ENCODE results near the gene STAT1. TPM values are rescaled to one million over a fixed set of nuclear protein-coding genes. Genes with fewer than 3 reads are reported as not detected.

The STAT1 gene
- total RNA-seq, 1 donor from 2014 or later: 66.3 TPM

GRCh38 chr2:190973262-190973661 lies 40.7 kb downstream of the STAT1 start:
- no peak for TF ChIP-seq CTCF (IDR thresholded peaks at IDR 0.05; ENCODE audit: insufficient read depth, low read length, poor library complexity, severe bottlenecking)
- Histone ChIP-seq H3K27me3 (ENCODE audit: control insufficient read depth, insufficient read depth, low read length) (no peaks in the 10 kb centered on the region), H3K4me3 (ENCODE audit: low read depth, low read length) (no peak overlapping the region), H3K36me3 (ENCODE audit: control insufficient read depth, insufficient read depth, low read length) (peaks cover 4% of the 10 kb centered on the region)
- DNase-seq (ENCODE audit: low read depth): no peak

- no peaks in the 10 kb centered on the region for H3K27me3 ChIP-seq (ENCODE audit: control insufficient read depth, insufficient read depth, low read length)
- no peak for TF ChIP-seq CTCF (IDR thresholded peaks at IDR 0.05; ENCODE audit: insufficient read depth, low read length, poor library complexity, severe bottlenecking)
- peaks cover 4% of the 10 kb centered on the region for H3K36me3 ChIP-seq (ENCODE audit: control insufficient read depth, insufficient read depth, low read length)
- no peak for DNase-seq (ENCODE audit: low read depth)
- no peak overlapping the region for H3K4me3 ChIP-seq (ENCODE audit: low read depth, low read length)
Measured at GRCh38 chr2:190972846-190973245, 41.1 kb downstream of the STAT1 start.

DNA sequence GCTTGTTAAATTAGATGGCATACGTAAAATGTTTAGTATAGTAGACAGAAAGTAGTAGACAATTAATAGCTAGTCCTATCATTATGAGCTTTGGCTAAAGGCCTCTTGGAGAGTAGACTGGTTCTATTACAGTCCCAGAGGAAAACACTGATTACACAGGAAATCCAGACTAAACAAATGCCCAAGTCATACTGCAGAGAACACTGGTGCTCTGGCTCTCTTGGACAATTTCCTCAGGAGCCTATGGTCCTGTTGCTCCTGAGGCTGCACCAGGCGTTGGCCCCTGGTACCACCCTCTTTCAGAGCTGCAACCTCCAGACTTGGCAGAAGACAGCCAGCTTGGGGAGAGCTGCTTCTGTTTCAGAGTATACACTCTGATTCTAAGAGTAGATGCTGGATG lies 41.8 kb downstream of the STAT1 start:
- DNase-seq (ENCODE audit: low read depth): no peak
- TF ChIP-seq CTCF (IDR thresholded peaks at IDR 0.05; ENCODE audit: insufficient read depth, low read length, poor library complexity, severe bottlenecking): no peak
- H3K4me3 ChIP-seq (ENCODE audit: low read depth, low read length): no peak overlapping the region
- H3K36me3 ChIP-seq (ENCODE audit: control insufficient read depth, insufficient read depth, low read length): peaks cover 3% of the 10 kb centered on the region
- H3K27me3 ChIP-seq (ENCODE audit: control insufficient read depth, insufficient read depth, low read length): no peaks in the 10 kb centered on the region

DNA sequence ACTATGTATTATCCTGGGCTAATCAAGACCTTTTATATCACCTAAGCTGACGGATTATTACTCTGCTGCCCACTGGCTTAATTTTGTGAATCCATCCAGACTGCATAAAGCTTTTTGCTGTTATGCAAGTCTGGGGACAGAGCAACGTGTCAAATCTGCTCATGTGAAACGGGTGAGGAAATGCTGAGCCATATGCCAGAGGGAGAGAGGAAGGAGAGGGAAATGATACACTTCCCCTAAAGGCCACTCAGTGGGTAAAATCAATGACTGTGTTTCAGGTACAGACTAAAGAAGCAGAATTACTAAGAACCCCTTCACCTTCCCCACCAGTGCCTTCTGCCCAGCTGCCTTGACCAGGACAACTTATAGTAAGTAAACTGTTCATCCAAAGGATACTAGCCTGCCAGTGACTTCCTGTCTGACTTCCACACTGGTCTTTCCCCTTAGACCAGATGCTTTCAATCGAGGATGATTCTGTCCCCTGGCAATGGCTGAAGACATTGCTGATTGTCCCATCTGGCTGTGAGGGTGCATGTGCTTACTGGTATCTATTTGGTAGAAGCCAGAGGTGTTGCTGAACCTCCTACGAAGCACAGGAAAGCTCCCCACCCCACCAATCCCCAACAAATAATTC lies 43.0 kb downstream of the STAT1 start:
- Histone ChIP-seq H3K36me3 (ENCODE audit: control insufficient read depth, insufficient read depth, low read length) (peaks cover 3% of the 10 kb centered on the region), H3K4me3 (ENCODE audit: low read depth, low read length) (no peak overlapping the region), H3K27me3 (ENCODE audit: control insufficient read depth, insufficient read depth, low read length) (no peaks in the 10 kb centered on the region)
- no peak for DNase-seq (ENCODE audit: low read depth)
- no peak for TF ChIP-seq CTCF (IDR thresholded peaks at IDR 0.05; ENCODE audit: insufficient read depth, low read length, poor library complexity, severe bottlenecking)

DNA sequence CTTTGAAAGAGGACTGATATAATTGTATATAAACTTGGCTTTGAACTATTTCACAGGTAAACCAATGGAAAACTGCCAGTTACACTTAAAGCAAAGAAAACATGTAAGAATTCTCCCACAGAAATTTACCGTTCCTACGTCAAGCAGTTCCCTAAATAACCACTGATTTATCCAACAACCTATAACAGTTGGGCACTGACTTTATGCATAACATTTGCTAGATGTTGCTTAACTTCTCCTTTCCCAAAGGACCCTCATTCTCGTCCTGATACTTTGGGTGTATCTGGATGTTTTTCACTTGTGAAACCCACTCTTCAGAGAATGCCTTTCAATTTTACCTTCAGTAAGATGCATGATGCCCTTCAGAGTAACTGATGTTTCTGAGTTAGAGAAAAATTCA lies 43.8 kb downstream of the STAT1 start:
- no peaks in the 10 kb centered on the region for H3K27me3 ChIP-seq (ENCODE audit: control insufficient read depth, insufficient read depth, low read length)
- H3K36me3 ChIP-seq (ENCODE audit: control insufficient read depth, insufficient read depth, low read length): peaks cover 5% of the 10 kb centered on the region
- no peak overlapping the region for H3K4me3 ChIP-seq (ENCODE audit: low read depth, low read length)
- DNase-seq (ENCODE audit: low read depth): no peak
- no peak for TF ChIP-seq CTCF (IDR thresholded peaks at IDR 0.05; ENCODE audit: insufficient read depth, low read length, poor library complexity, severe bottlenecking)

DNA sequence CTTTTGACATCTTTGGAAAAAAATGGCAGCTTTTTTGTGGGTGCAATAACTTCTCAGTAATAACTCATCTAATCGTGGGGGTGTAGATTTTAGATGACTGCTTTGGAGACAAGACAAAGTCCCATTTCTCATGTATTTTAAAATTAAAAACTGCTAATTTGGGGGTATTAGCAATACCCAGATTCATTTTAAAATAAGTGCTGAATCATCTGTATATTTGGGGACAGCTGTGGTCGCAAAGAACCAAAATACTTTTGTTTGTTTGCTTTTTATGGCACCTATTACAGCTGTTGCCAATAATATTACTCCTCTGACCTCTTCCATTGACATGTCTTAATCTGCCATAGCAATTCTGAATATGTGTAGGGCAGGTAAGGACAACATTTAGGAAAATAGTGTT lies 45.4 kb downstream of the STAT1 start:
- Histone ChIP-seq H3K4me3 (ENCODE audit: low read depth, low read length) (no peak overlapping the region), H3K36me3 (ENCODE audit: control insufficient read depth, insufficient read depth, low read length) (peaks cover 5% of the 10 kb centered on the region), H3K27me3 (ENCODE audit: control insufficient read depth, insufficient read depth, low read length) (no peaks in the 10 kb centered on the region)
- no peak for DNase-seq (ENCODE audit: low read depth)
- no peak for TF ChIP-seq CTCF (IDR thresholded peaks at IDR 0.05; ENCODE audit: insufficient read depth, low read length, poor library complexity, severe bottlenecking)
